PC-3 (cell line): ENCODE measurements around the gene UBE2D3.

ENCODE experiments used
- CTCF ChIP-seq: fragments of 300-600 bp; sonication (generic); conservative IDR thresholded peaks from 2 replicates; pipeline ENCODE4 v1.5.1; 2017; ENCODE audit warnings: antibody characterized with exemption, low read depth, mild to moderate bottlenecking, low read length
- EZH2 ChIP-seq: fragments of 300-600 bp; sonication (generic); IDR thresholded peaks from one replicate; pipeline ENCODE4 v1.6.1; 2017; ENCODE audit warnings: antibody characterized with exemption, mild to moderate bottlenecking, low read length; ENCODE audit not compliant: unreplicated experiment
- EZH2phosphoT487 ChIP-seq: fragments of 300-600 bp; sonication (generic); IDR thresholded peaks from 2 replicates; pipeline ENCODE4 v1.6.1; 2018; ENCODE audit warnings: mild to moderate bottlenecking, antibody characterized with exemption, low read length, borderline replicate concordance

GRCh38 chr4:102799816-102800215 is 27.5 kb downstream of the UBE2D3 start:
- TF ChIP-seq CTCF (no peak), EZH2phosphoT487 (no peak), EZH2 (no peak)
